GM12864 (cell line): Measurements from ENCODE around the gene ZFP1.
"Not testable (repeated sequence)": the region's sequence is repeated elsewhere in the genome, so short reads cannot be mapped to it uniquely, and the experiment has no call there.

Experiments
- DNase-seq: peaks from one replicate; pipeline ENCODE4 v3.0.0-alpha.2; 2011; ENCODE audit warnings: low read depth
- H3K4me3 ChIP-seq: 2 replicates; pipeline ENCODE4 v1.5.1; 2011; ENCODE audit warnings: mild to moderate bottlenecking, low read depth, low read length, control low read depth
- CTCF ChIP-seq: IDR thresholded peaks from 2 replicates; pipeline ENCODE4 v1.5.1; 2011; ENCODE audit warnings: low read depth, mild to moderate bottlenecking, moderate library complexity, low read length, control low read depth, inconsistent platforms; ENCODE audit errors: missing control alignments

ZFP1 gene

GRCh38 chr16:75197522-75198134, 49.3 kb downstream of the ZFP1 start:
- H3K4me3 ChIP-seq, result no peak overlapping the region
- DNase-seq, result no peak

GRCh38 chr16:75198135-75198600, 49.8 kb downstream of the ZFP1 start:
- no peak for TF ChIP-seq CTCF
- DNase-seq, result no peak
- no peak overlapping the region for H3K4me3 ChIP-seq

More at GRCh38 chr16:75197522-75198134, 49.3 kb downstream of the ZFP1 start:
- no peak for TF ChIP-seq CTCF

- TF ChIP-seq CTCF, result no peak
- no peak overlapping the region for H3K4me3 ChIP-seq
- DNase-seq, result no peak
Measured at GRCh38 chr16:75202069-75202590, 53.8 kb downstream of the ZFP1 start.

GRCh38 chr16:75203096-75203495, 54.8 kb downstream of the ZFP1 start:
- no peak for TF ChIP-seq CTCF
- DNase-seq, result no peak

GRCh38 chr16:75203667-75204409, 55.5 kb downstream of the ZFP1 start:
- no peak for TF ChIP-seq CTCF
- DNase-seq, result no peak

More at GRCh38 chr16:75203096-75203495, 54.8 kb downstream of the ZFP1 start:
- no peak overlapping the region for H3K4me3 ChIP-seq

GRCh38 chr16:75204410-75204758, 56.1 kb downstream of the ZFP1 start:
- DNase-seq, result no peak

More at GRCh38 chr16:75203667-75204409, 55.5 kb downstream of the ZFP1 start:
- no peak overlapping the region for H3K4me3 ChIP-seq

GRCh38 chr16:75204905-75205304, 56.6 kb downstream of the ZFP1 start:
- not testable (repeated sequence) for DNase-seq, H3K4me3 ChIP-seq

More at GRCh38 chr16:75204410-75204758, 56.1 kb downstream of the ZFP1 start:
- TF ChIP-seq CTCF, result no peak
- no peak overlapping the region for H3K4me3 ChIP-seq

- not testable (repeated sequence) for H3K4me3 ChIP-seq, DNase-seq
Measured at GRCh38 chr16:75205438-75205837, 57.1 kb downstream of the ZFP1 start.

- not testable (repeated sequence) for DNase-seq, H3K4me3 ChIP-seq
Measured at GRCh38 chr16:75205961-75206748, 57.8 kb downstream of the ZFP1 start.
